Vagina (tissue), 2 donors: ENCODE measurements around the gene RNF43. TPM values are rescaled to one million over a fixed set of nuclear protein-coding genes. Genes with fewer than 3 reads are reported as not detected.

ENCODE experiments used
- DNase-seq, 2 donors: peaks; one replicate each; pipeline ENCODE4 v3.0.0-alpha.2; 2017; ENCODE audit errors: extremely low spot score in 2 of 2
- H3K27ac ChIP-seq: fragments of 200-600 bp; sonication (generic); one replicate; pipeline ENCODE4 v1.5.1; 2019
- H3K27me3 ChIP-seq: fragments of 200-600 bp; sonication (generic); one replicate; pipeline ENCODE4 v1.5.1; 2019
- H3K36me3 ChIP-seq, 2 donors: fragments of 200-600 bp; sonication (generic); one replicate each; pipeline ENCODE4 v1.5.1; 2017 to 2019
- H3K4me1 ChIP-seq: fragments of 200-600 bp; sonication (generic); one replicate; pipeline ENCODE4 v1.5.1; 2019
- H3K4me3 ChIP-seq, 2 donors: fragments of 200-600 bp; sonication (generic); 1 replicate in 1 of 2; 2 replicates in 1 of 2; pipeline ENCODE4 v1.5.1; 2016 to 2019
- H3K9me3 ChIP-seq: fragments of 200-600 bp; sonication (generic); one replicate; pipeline ENCODE4 v1.5.1; 2019
- CTCF ChIP-seq, 3 experiments: fragments of 450-650 bp in 2 of 3; fragments of 200-600 bp in 1 of 3; sonication (generic) in 1 of 3; IDR thresholded peaks; one replicate each; pipeline ENCODE4 v1.5.1; 2017 to 2019; ENCODE audit warnings: antibody characterized with exemption in 3 of 3, mild to moderate bottlenecking in 2 of 3, moderate library complexity in 2 of 3
- POLR2A ChIP-seq, 2 donors: fragments of 450-650 bp; IDR thresholded peaks; one replicate each; pipeline ENCODE4 v1.6.1; 2017; ENCODE audit warnings: antibody characterized with exemption in 2 of 2, mild to moderate bottlenecking in 2 of 2, moderate library complexity in 2 of 2
- POLR2AphosphoS5 ChIP-seq, 2 donors: sonication (generic); formaldehyde crosslinking; IDR thresholded peaks; one replicate each; pipeline ENCODE4 v1.9.0; 2017; ENCODE audit warnings: antibody characterized with exemption in 2 of 2, mild to moderate bottlenecking in 2 of 2, low read depth in 1 of 2; ENCODE audit not compliant: insufficient read depth in 1 of 2
- intact Hi-C: fragments of 100-400 bp; cut with DNase I; formaldehyde crosslinking; loops from one replicate; pipeline ENCODE4 v1.15.1; 2023
- total RNA-seq: library from RNA; depleted of rRNA; stranded (reverse); fragments of >200 nt; gene quantifications from one replicate; pipeline ENCODE4 v1.2.3, GENCODE V29; 2016

RNF43 gene
- total RNA-seq, 1 donor from 2014 or later: 27.7 TPM

GRCh38 chr17:58396173-58396572 is 21.2 kb downstream of the RNF43 start:
- intact Hi-C loops: no loop called here
- TF ChIP-seq POLR2AphosphoS5 (IDR thresholded peaks at IDR 0.05; ENCODE audit: insufficient read depth in 1 of 2, low read depth in 1 of 2) (no peak), CTCF (IDR thresholded peaks at IDR 0.05) (no peak), POLR2A (IDR thresholded peaks at IDR 0.05) (no peak)
- Histone ChIP-seq H3K4me3 (no peak overlapping the region), H3K9me3 (no peaks in the 10 kb centered on the region), H3K4me1 (no peaks in the 10 kb centered on the region), H3K27me3 (no peaks in the 10 kb centered on the region), H3K27ac (no peak overlapping the region), H3K36me3 (no peaks in the 10 kb centered on the region)
- DNase-seq: no peak

GRCh38 chr17:58394534-58395223 is 22.7 kb downstream of the RNF43 start:
- Histone ChIP-seq H3K4me3 (no peak overlapping the region), H3K9me3 (no peaks in the 10 kb centered on the region), H3K27ac (no peak overlapping the region), H3K27me3 (no peaks in the 10 kb centered on the region), H3K36me3 (no peaks in the 10 kb centered on the region), H3K4me1 (no peaks in the 10 kb centered on the region)
- intact Hi-C loops: no loop called here
- DNase-seq: no peak
- TF ChIP-seq POLR2AphosphoS5 (IDR thresholded peaks at IDR 0.05; ENCODE audit: insufficient read depth in 1 of 2, low read depth in 1 of 2) (no peak), CTCF (IDR thresholded peaks at IDR 0.05) (no peak), POLR2A (IDR thresholded peaks at IDR 0.05) (no peak)

- Histone ChIP-seq H3K27me3 (no peaks in the 10 kb centered on the region), H3K36me3 (no peaks in the 10 kb centered on the region), H3K4me1 (no peaks in the 10 kb centered on the region), H3K27ac (no peak overlapping the region), H3K9me3 (no peaks in the 10 kb centered on the region), H3K4me3 (no peak overlapping the region)
- no peak for DNase-seq
- intact Hi-C loops: no loop called here
- TF ChIP-seq CTCF (IDR thresholded peaks at IDR 0.05): no peak
- TF ChIP-seq POLR2A (IDR thresholded peaks at IDR 0.05): no peak
- TF ChIP-seq POLR2AphosphoS5 (IDR thresholded peaks at IDR 0.05; ENCODE audit: insufficient read depth in 1 of 2, low read depth in 1 of 2): no peak
Observed at GRCh38 chr17:58391302-58391984, 25.9 kb downstream of the RNF43 start.

GRCh38 chr17:58390884-58391283 is 26.4 kb downstream of the RNF43 start:
- Histone ChIP-seq H3K27ac (no peak overlapping the region), H3K9me3 (no peaks in the 10 kb centered on the region)
- intact Hi-C loops: no loop called here

More at GRCh38 chr17:58390884-58391283, 26.4 kb downstream of the RNF43 start:
- Histone ChIP-seq H3K4me1 (no peaks in the 10 kb centered on the region), H3K27me3 (no peaks in the 10 kb centered on the region), H3K4me3 (no peak overlapping the region), H3K36me3 (no peaks in the 10 kb centered on the region)
- TF ChIP-seq CTCF (IDR thresholded peaks at IDR 0.05): no peak
- TF ChIP-seq POLR2A (IDR thresholded peaks at IDR 0.05): no peak
- no peak for TF ChIP-seq POLR2AphosphoS5 (IDR thresholded peaks at IDR 0.05; ENCODE audit: insufficient read depth in 1 of 2, low read depth in 1 of 2)
- DNase-seq: no peak
